Measurements from ENCODE around the gene RIN1. TPM values are rescaled to one million over a fixed set of nuclear protein-coding genes. Genes with fewer than 3 reads are reported as not detected.

The RIN1 gene
- total and polyA plus RNA-seq, 2 of the 13 experiments (the other 11 are each of a cell fraction or from before 2014, with no cell fraction given): 2.4 to 4.1 TPM

- intact Hi-C loops (cut with micrococcal nuclease; ENCODE audit: unreplicated experiment): loop anchor here (1.0 to 10.0 kb wide), 4 partner anchors 16 to 90 kb away; partner anchors contain the start of gene RIN1
- BruUV-seq (replicated peaks): no TSS peak
- H3K4me1 ChIP-seq (ENCODE audit: insufficient read depth, low read length): peaks cover 42% of the 10 kb centered on the region
- in situ Hi-C loops (cut with HindIII; ENCODE audit: extremely low pct_ligation_motif_present, low pct_unique_long_range_greater_than_20kb): no loop called here
- peak; percentile 69 for ATAC-seq
- no peaks in the 10 kb centered on the region for H4K20me1 ChIP-seq (ENCODE audit: insufficient read depth, low read length)
- H2AFZ ChIP-seq (ENCODE audit: low read length): peak overlapping the region; percentile 94
- peaks cover 0 to 3% of the 10 kb centered on the region in 2 experiments; a peak in 1 of 5 replicates for H3K27me3 ChIP-seq (ENCODE audit: control insufficient read depth in 1 of 2, insufficient read depth in 2 of 2, low read length in 2 of 2)
- no peaks in the 10 kb centered on the region for H3K36me3 ChIP-seq (replicated peaks in 1 of 2; ENCODE audit: control insufficient read depth in 1 of 2, insufficient read depth in 2 of 2, low read length in 2 of 2)
- no peaks in the 10 kb centered on the region for H3K79me2 ChIP-seq (ENCODE audit: insufficient read depth, low read length)
- 0% methylated on average over 10 of the region's 44 CpGs for WGBS (ENCODE audit: low lambda C conversion rate)
- peak; percentile 95 for DNase-seq (ENCODE audit: low spot score)
- H3K9ac ChIP-seq (ENCODE audit: insufficient read depth, low read depth, low read length): peak overlapping the region; percentile 72
- peak overlapping the region; percentile 57 to 78 (median 59); a peak in 5 of 6 replicates for H3K4me3 ChIP-seq (replicated peaks in 1 of 3; ENCODE audit: insufficient read depth in 1 of 3, low read depth in 2 of 3, low read length in 3 of 3)
- H3K9me3 ChIP-seq (ENCODE audit: low read length): no peaks in the 10 kb centered on the region
- H3K4me2 ChIP-seq (ENCODE audit: low read depth, low read length): peak overlapping the region; percentile 97
- no peak for FAIRE-seq
- ChIA-PET POLR2A (interaction anchor here (0.7 to 5.2 kb wide), 32 partner anchors 10 to 454 kb away, joined by 3 to 121 read pairs (median 8); partner anchors contain the start of genes B4GAT1, BANF1, CCDC85B and CFL1), CTCF (ENCODE audit: low intra/inter-chr PET ratio, low total read pairs) (interaction anchor here (1.2 to 4.2 kb wide), 7 partner anchors 10 to 77 kb away, joined by 3 to 68 read pairs (median 4); partner anchors contain the start of gene RIN1)
- peak overlapping the region; percentile 97 for H3K27ac ChIP-seq (ENCODE audit: extremely low read length, insufficient read depth, low read length)
- TF ChIP-seq IRX3 (CRISPR knock-in tag; IDR thresholded peaks at IDR 0.05; ENCODE audit: borderline replicate concordance, low read depth) (0 out of 2 replicates have a peak, but pooled peaks have one; percentile 41), ZMAT3 (CRISPR knock-in tag; conservative IDR thresholded peaks at IDR 0.05) (no peak; the same call in 1 of the 2 replicates), THRA (CRISPR knock-in tag; IDR thresholded peaks at IDR 0.05; ENCODE audit: borderline replicate concordance) (no peak), NCOA2 (CRISPR knock-in tag; IDR thresholded peaks at IDR 0.05) (peak; percentile 9; the same call in 1 of the 2 replicates), ZFP1 (CRISPR knock-in tag; IDR thresholded peaks at IDR 0.05) (no peak; the same call in 1 of the 2 replicates), SPEN (CRISPR knock-in tag; IDR thresholded peaks at IDR 0.05; ENCODE audit: low read depth) (no peak; the same call in none of the 2 replicates), CCDC6 (CRISPR knock-in tag; IDR thresholded peaks at IDR 0.05) (peak; percentile 75; the same call in 1 of the 2 replicates), NFKB2 (CRISPR knock-in tag; IDR thresholded peaks at IDR 0.05; ENCODE audit: borderline replicate concordance) (no peak; the same call in 1 of the 2 replicates), ZNF143 (CRISPR knock-in tag; IDR thresholded peaks at IDR 0.05) (no peak), FOXK1 (CRISPR knock-in tag; IDR thresholded peaks at IDR 0.05; ENCODE audit: borderline replicate concordance, low read depth) (0 out of 2 replicates have a peak, but pooled peaks have one; percentile 2), ZNF557 (CRISPR knock-in tag; IDR thresholded peaks at IDR 0.05) (no peak), ZNF451 (CRISPR knock-in tag; IDR thresholded peaks at IDR 0.05) (no peak; the same call in 1 of the 2 replicates), HDAC1 (CRISPR knock-in tag; IDR thresholded peaks at IDR 0.05) (peak; percentile 48; the same call in 1 of the 2 replicates), BRD4 (CRISPR knock-in tag; IDR thresholded peaks at IDR 0.05) (0 out of 2 replicates have a peak, but pooled peaks have one; percentile 29), SMARCC2 (IDR thresholded peaks at IDR 0.05) (no peak), SAP130 (CRISPR knock-in tag; IDR thresholded peaks at IDR 0.05; ENCODE audit: low read depth) (peak; percentile 79)
- TF ChIP-seq, protein P1, sequence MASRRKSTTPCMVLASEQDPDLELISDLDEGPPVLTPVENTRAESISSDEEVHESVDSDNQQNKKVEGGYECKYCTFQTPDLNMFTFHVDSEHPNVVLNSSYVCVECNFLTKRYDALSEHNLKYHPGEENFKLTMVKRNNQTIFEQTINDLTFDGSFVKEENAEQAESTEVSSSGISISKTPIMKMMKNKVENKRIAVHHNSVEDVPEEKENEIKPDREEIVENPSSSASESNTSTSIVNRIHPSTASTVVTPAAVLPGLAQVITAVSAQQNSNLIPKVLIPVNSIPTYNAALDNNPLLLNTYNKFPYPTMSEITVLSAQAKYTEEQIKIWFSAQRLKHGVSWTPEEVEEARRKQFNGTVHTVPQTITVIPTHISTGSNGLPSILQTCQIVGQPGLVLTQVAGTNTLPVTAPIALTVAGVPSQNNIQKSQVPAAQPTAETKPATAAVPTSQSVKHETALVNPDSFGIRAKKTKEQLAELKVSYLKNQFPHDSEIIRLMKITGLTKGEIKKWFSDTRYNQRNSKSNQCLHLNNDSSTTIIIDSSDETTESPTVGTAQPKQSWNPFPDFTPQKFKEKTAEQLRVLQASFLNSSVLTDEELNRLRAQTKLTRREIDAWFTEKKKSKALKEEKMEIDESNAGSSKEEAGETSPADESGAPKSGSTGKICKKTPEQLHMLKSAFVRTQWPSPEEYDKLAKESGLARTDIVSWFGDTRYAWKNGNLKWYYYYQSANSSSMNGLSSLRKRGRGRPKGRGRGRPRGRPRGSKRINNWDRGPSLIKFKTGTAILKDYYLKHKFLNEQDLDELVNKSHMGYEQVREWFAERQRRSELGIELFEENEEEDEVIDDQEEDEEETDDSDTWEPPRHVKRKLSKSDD (CRISPR knock-in tag; IDR thresholded peaks at IDR 0.05; ENCODE audit: low read depth): no peak
- TF ChIP-seq, protein P2, sequence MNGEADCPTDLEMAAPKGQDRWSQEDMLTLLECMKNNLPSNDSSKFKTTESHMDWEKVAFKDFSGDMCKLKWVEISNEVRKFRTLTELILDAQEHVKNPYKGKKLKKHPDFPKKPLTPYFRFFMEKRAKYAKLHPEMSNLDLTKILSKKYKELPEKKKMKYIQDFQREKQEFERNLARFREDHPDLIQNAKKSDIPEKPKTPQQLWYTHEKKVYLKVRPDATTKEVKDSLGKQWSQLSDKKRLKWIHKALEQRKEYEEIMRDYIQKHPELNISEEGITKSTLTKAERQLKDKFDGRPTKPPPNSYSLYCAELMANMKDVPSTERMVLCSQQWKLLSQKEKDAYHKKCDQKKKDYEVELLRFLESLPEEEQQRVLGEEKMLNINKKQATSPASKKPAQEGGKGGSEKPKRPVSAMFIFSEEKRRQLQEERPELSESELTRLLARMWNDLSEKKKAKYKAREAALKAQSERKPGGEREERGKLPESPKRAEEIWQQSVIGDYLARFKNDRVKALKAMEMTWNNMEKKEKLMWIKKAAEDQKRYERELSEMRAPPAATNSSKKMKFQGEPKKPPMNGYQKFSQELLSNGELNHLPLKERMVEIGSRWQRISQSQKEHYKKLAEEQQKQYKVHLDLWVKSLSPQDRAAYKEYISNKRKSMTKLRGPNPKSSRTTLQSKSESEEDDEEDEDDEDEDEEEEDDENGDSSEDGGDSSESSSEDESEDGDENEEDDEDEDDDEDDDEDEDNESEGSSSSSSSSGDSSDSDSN (CRISPR knock-in tag; IDR thresholded peaks at IDR 0.05): peak; percentile 46; the same call in 1 of the 2 replicates
Observed at GRCh38 chr11:66311965-66312548, 24.2 kb downstream of the RIN1 start.

Measured in HepG2 (cell line).